ENCODE data around the gene EHMT1. TPM values are rescaled to one million over a fixed set of nuclear protein-coding genes. Genes with fewer than 3 reads are reported as not detected.

The EHMT1 gene
- total RNA-seq, 2 donors from 2014 or later, result 137 to 139 TPM

DNA sequence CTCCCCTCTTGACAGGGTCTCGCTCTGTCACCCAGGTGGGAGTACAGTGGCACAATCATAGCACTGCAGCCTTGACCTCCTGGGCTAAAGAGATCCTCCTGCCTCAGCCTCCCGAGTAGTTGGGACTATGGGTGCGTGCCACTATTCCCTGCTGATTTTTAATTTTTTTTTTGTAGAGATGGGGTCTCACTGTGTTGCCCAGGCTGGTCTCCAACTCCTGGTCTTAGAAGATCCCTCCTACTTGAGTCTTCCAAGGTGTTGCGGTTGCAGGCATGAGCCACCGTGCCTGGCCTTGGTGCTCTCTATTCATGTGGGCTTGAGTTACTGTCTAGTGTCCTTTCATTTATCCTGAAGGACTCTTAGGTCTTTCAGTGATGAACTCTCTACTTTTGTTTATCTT lies 24.1 kb downstream of the EHMT1 start:
- H3K4me3 ChIP-seq (ENCODE audit: low read length), result no peak overlapping the region
- no peak overlapping the region for H3K27ac ChIP-seq (ENCODE audit: low read depth, low read length)
- DNase-seq, result no peak
- no peaks in the 10 kb centered on the region for H3K4me1 ChIP-seq (ENCODE audit: control insufficient read depth, insufficient read depth, low read length)
- H3K36me3 ChIP-seq (ENCODE audit: control insufficient read depth, insufficient read depth, low read length), result peaks cover 25% of the 10 kb centered on the region
- no peaks in the 10 kb centered on the region for H3K27me3 ChIP-seq (ENCODE audit: control insufficient read depth, insufficient read depth, low read length, poor library complexity, severe bottlenecking)
- TF ChIP-seq, protein P1, sequence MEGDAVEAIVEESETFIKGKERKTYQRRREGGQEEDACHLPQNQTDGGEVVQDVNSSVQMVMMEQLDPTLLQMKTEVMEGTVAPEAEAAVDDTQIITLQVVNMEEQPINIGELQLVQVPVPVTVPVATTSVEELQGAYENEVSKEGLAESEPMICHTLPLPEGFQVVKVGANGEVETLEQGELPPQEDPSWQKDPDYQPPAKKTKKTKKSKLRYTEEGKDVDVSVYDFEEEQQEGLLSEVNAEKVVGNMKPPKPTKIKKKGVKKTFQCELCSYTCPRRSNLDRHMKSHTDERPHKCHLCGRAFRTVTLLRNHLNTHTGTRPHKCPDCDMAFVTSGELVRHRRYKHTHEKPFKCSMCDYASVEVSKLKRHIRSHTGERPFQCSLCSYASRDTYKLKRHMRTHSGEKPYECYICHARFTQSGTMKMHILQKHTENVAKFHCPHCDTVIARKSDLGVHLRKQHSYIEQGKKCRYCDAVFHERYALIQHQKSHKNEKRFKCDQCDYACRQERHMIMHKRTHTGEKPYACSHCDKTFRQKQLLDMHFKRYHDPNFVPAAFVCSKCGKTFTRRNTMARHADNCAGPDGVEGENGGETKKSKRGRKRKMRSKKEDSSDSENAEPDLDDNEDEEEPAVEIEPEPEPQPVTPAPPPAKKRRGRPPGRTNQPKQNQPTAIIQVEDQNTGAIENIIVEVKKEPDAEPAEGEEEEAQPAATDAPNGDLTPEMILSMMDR (conservative IDR thresholded peaks at IDR 0.05), result no peak
- Mint-ChIP-seq H3K36me3 (ENCODE audit: low read depth) (peaks cover 33% of the 10 kb centered on the region), H3K27ac (no peak overlapping the region), H3K9me3 (no peaks in the 10 kb centered on the region), H3K4me1 (peaks cover 9% of the 10 kb centered on the region), H3K4me3 (no peak overlapping the region), H3K27me3 (ENCODE audit: insufficient read depth) (no peaks in the 10 kb centered on the region)
- H3K9me3 ChIP-seq (ENCODE audit: control insufficient read depth, low read length), result no peaks in the 10 kb centered on the region
- H3K9ac ChIP-seq (ENCODE audit: extremely low read depth, low read length, poor library complexity, severe bottlenecking), result no peak overlapping the region
- 90 to 96% methylated on average over 4 to 5 of the region's 5 CpGs for WGBS, 2 experiments (ENCODE audit: insufficient coverage in 1 of 2, insufficient read length in 1 of 2)

DNA sequence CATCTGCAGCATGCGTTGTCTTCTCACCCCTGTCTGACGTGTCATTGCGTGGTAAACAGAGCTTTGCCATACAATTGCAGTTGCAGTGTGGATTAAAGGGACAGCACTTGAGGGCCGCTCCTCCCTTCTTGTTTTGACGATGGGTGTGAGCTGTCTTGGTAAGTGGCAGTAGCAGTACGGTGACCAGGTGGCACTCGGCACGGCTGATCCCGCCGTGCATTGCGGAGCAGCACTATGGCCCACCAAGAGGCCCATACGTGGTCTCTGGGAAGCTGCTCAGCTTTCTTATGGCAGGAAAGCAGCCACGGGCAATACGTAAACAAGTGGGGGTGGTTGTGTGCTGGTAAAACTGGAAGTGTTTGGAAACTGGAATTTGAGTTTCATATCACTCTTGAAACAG lies 25.1 kb downstream of the EHMT1 start:
- Mint-ChIP-seq H3K4me1 (peaks cover 9% of the 10 kb centered on the region), H3K4me3 (no peak overlapping the region), H3K36me3 (ENCODE audit: low read depth) (peaks cover 36% of the 10 kb centered on the region), H3K27me3 (ENCODE audit: insufficient read depth) (no peaks in the 10 kb centered on the region), H3K27ac (no peak overlapping the region), H3K9me3 (no peaks in the 10 kb centered on the region)
- no peak overlapping the region for H3K4me3 ChIP-seq (ENCODE audit: low read length)
- H3K36me3 ChIP-seq (ENCODE audit: control insufficient read depth, insufficient read depth, low read length), result peaks cover 24% of the 10 kb centered on the region
- no peak overlapping the region for H3K9ac ChIP-seq (ENCODE audit: extremely low read depth, low read length, poor library complexity, severe bottlenecking)
- no peaks in the 10 kb centered on the region for H3K27me3 ChIP-seq (ENCODE audit: control insufficient read depth, insufficient read depth, low read length, poor library complexity, severe bottlenecking)
- TF ChIP-seq, protein P1 (conservative IDR thresholded peaks at IDR 0.05), result no peak
- no peak overlapping the region for H3K27ac ChIP-seq (ENCODE audit: low read depth, low read length)
- no peaks in the 10 kb centered on the region for H3K9me3 ChIP-seq (ENCODE audit: control insufficient read depth, low read length)
- 96 to 100% methylated on average over 5 to 14 of the region's 14 CpGs for WGBS, 2 experiments (ENCODE audit: insufficient coverage in 1 of 2, insufficient read length in 1 of 2)
- no peak for DNase-seq
- no peaks in the 10 kb centered on the region for H3K4me1 ChIP-seq (ENCODE audit: control insufficient read depth, insufficient read depth, low read length)

DNA sequence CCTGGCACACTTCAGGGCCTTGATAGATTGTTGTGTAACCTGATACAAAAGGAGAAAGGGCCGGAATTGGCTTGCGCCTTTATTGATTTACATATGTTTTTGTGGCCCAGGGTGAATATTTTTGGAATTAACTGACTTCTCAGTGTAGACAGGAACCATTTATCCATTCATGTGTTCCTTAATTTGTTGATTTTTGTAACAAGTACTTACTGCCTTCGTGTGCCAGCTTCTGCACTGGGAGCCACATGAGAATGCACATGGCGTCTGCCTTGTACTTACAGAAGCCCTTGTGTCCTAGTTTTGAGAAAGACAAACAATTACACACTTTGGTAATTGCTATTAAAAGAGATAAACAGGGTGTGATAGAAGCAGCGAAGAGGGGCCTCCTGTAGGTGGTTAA lies 26.4 kb downstream of the EHMT1 start:
- WGBS, 2 experiments (ENCODE audit: insufficient coverage in 1 of 2, insufficient read length in 1 of 2), result 94 to 97% methylated on average over 4 to 5 of the region's 5 CpGs
- no peaks in the 10 kb centered on the region for H3K27me3 ChIP-seq (ENCODE audit: control insufficient read depth, insufficient read depth, low read length, poor library complexity, severe bottlenecking)

More for the DNA sequence above, 26.4 kb downstream of the EHMT1 start:
- Histone ChIP-seq H3K4me1 (ENCODE audit: control insufficient read depth, insufficient read depth, low read length) (no peaks in the 10 kb centered on the region), H3K4me3 (ENCODE audit: low read length) (no peak overlapping the region), H3K36me3 (ENCODE audit: control insufficient read depth, insufficient read depth, low read length) (peaks cover 24% of the 10 kb centered on the region), H3K27ac (ENCODE audit: low read depth, low read length) (no peak overlapping the region), H3K9ac (ENCODE audit: extremely low read depth, low read length, poor library complexity, severe bottlenecking) (no peak overlapping the region), H3K9me3 (ENCODE audit: control insufficient read depth, low read length) (no peaks in the 10 kb centered on the region)
- no peak for DNase-seq
- no peak overlapping the region for H3K27ac Mint-ChIP-seq
- H3K9me3 Mint-ChIP-seq, result no peaks in the 10 kb centered on the region
- peaks cover 45% of the 10 kb centered on the region for H3K36me3 Mint-ChIP-seq (ENCODE audit: low read depth)
- H3K27me3 Mint-ChIP-seq (ENCODE audit: insufficient read depth), result no peaks in the 10 kb centered on the region
- TF ChIP-seq, protein P1 (conservative IDR thresholded peaks at IDR 0.05), result no peak
- H3K4me1 Mint-ChIP-seq, result peaks cover 9% of the 10 kb centered on the region
- H3K4me3 Mint-ChIP-seq, result no peak overlapping the region
